ENCODE measurements around the gene SBNO1.

Gene SBNO1

GRCh38 chr12:123282111-123282510, 82.5 kb downstream of the SBNO1 start:
- H3K4me3 ChIP-seq (replicated peaks; ENCODE audit: low read depth, low read length), result no peak overlapping the region
- no peak for TF ChIP-seq CTCF (IDR thresholded peaks at IDR 0.05; ENCODE audit: low read length, missing control alignments)
- no peak for DNase-seq (ENCODE audit: low read depth)

- no peak overlapping the region for H3K4me3 ChIP-seq (replicated peaks; ENCODE audit: low read depth, low read length)
- TF ChIP-seq CTCF (IDR thresholded peaks at IDR 0.05; ENCODE audit: low read length, missing control alignments), result no peak
- no peak for DNase-seq (ENCODE audit: low read depth)
Observed at GRCh38 chr12:123280971-123281370, 83.7 kb downstream of the SBNO1 start.

- no peak for DNase-seq (ENCODE audit: low read depth)
- TF ChIP-seq CTCF (IDR thresholded peaks at IDR 0.05; ENCODE audit: low read length, missing control alignments), result no peak
- H3K4me3 ChIP-seq (replicated peaks; ENCODE audit: low read depth, low read length), result no peak overlapping the region
Observed at GRCh38 chr12:123278101-123278627, 86.5 kb downstream of the SBNO1 start.

- no peak for DNase-seq (ENCODE audit: low read depth)
- H3K4me3 ChIP-seq (replicated peaks; ENCODE audit: low read depth, low read length), result no peak overlapping the region
- no peak for TF ChIP-seq CTCF (IDR thresholded peaks at IDR 0.05; ENCODE audit: low read length, missing control alignments)
Observed at GRCh38 chr12:123273166-123273565, 91.5 kb downstream of the SBNO1 start.

- DNase-seq (ENCODE audit: low read depth), result peak; percentile 57
- TF ChIP-seq CTCF (IDR thresholded peaks at IDR 0.05; ENCODE audit: low read length, missing control alignments), result peak; percentile 7
- peak overlapping the region; percentile 80 for H3K4me3 ChIP-seq (replicated peaks; ENCODE audit: low read depth, low read length)
Observed at GRCh38 chr12:123271001-123271668, 93.5 kb downstream of the SBNO1 start.

GRCh38 chr12:123270214-123271000, 94.2 kb downstream of the SBNO1 start:
- no peak for TF ChIP-seq CTCF (IDR thresholded peaks at IDR 0.05; ENCODE audit: low read length, missing control alignments)
- DNase-seq (ENCODE audit: low read depth), result peak; percentile 24

More at GRCh38 chr12:123270214-123271000, 94.2 kb downstream of the SBNO1 start:
- peak overlapping the region; percentile 80 for H3K4me3 ChIP-seq (replicated peaks; ENCODE audit: low read depth, low read length)

All from fibroblast of pulmonary artery (primary cell).